Measurements from ENCODE around the gene DNAH9. TPM values are rescaled to one million over a fixed set of nuclear protein-coding genes. Genes with fewer than 3 reads are reported as not detected.

DNAH9 gene
- total RNA-seq, 1 donor from 2014 or later = 0.96 TPM

GRCh38 chr17:11825572-11826209 is 227.4 kb downstream of the DNAH9 start:
- no peak for DNase-seq (ENCODE audit: low spot score in 2 of 2, unreplicated experiment in 2 of 2)
- Mint-ChIP-seq H3K4me1 (no peaks in the 10 kb centered on the region), H3K9me3 (peaks cover 8% of the 10 kb centered on the region)

GRCh38 chr17:11832401-11833137 is 234.3 kb downstream of the DNAH9 start:
- Mint-ChIP-seq H3K4me1 (no peaks in the 10 kb centered on the region), H3K36me3 (no peaks in the 10 kb centered on the region), H3K27me3 (ENCODE audit: low read depth) (peaks cover 2% of the 10 kb centered on the region), H3K9me3 (peaks cover 11% of the 10 kb centered on the region), H3K4me3 (no peak overlapping the region), H3K27ac (no peak overlapping the region)
- TF ChIP-seq CTCF (IDR thresholded peaks at IDR 0.05; ENCODE audit: unreplicated experiment) = no peak
- DNase-seq (ENCODE audit: low spot score in 2 of 2, unreplicated experiment in 2 of 2) = no peak

More at GRCh38 chr17:11825572-11826209, 227.4 kb downstream of the DNAH9 start:
- Mint-ChIP-seq H3K27me3 (ENCODE audit: low read depth) (peaks cover 3% of the 10 kb centered on the region), H3K4me3 (no peak overlapping the region), H3K36me3 (no peaks in the 10 kb centered on the region), H3K27ac (no peak overlapping the region)
- no peak for TF ChIP-seq CTCF (IDR thresholded peaks at IDR 0.05; ENCODE audit: unreplicated experiment)

- no peaks in the 10 kb centered on the region for H3K36me3 Mint-ChIP-seq
- H3K4me3 Mint-ChIP-seq = no peak overlapping the region
- no peak for DNase-seq (ENCODE audit: low spot score in 2 of 2, unreplicated experiment in 2 of 2)
- no peaks in the 10 kb centered on the region for H3K4me1 Mint-ChIP-seq
- no peak overlapping the region for H3K27ac Mint-ChIP-seq
- H3K9me3 Mint-ChIP-seq = no peaks in the 10 kb centered on the region
- TF ChIP-seq CTCF (IDR thresholded peaks at IDR 0.05; ENCODE audit: unreplicated experiment) = no peak
- peaks cover 2% of the 10 kb centered on the region for H3K27me3 Mint-ChIP-seq (ENCODE audit: low read depth)
These were observed 238.2 kb downstream of the DNAH9 start for GRCh38 chr17:11836508-11836907.

GRCh38 chr17:11840052-11840451 is 241.8 kb downstream of the DNAH9 start:
- peaks cover 2% of the 10 kb centered on the region for H3K27me3 Mint-ChIP-seq (ENCODE audit: low read depth)
- H3K4me3 Mint-ChIP-seq = no peak overlapping the region
- no peaks in the 10 kb centered on the region for H3K4me1 Mint-ChIP-seq
- TF ChIP-seq CTCF (IDR thresholded peaks at IDR 0.05; ENCODE audit: unreplicated experiment) = no peak
- no peaks in the 10 kb centered on the region for H3K9me3 Mint-ChIP-seq
- no peak for DNase-seq (ENCODE audit: low spot score in 2 of 2, unreplicated experiment in 2 of 2)
- no peak overlapping the region for H3K27ac Mint-ChIP-seq
- no peaks in the 10 kb centered on the region for H3K36me3 Mint-ChIP-seq

GRCh38 chr17:11840831-11841230 is 242.6 kb downstream of the DNAH9 start:
- Mint-ChIP-seq H3K4me3 (no peak overlapping the region), H3K4me1 (no peaks in the 10 kb centered on the region), H3K36me3 (no peaks in the 10 kb centered on the region), H3K27me3 (ENCODE audit: low read depth) (peaks cover 2% of the 10 kb centered on the region), H3K9me3 (no peaks in the 10 kb centered on the region), H3K27ac (no peak overlapping the region)
- no peak for TF ChIP-seq CTCF (IDR thresholded peaks at IDR 0.05; ENCODE audit: unreplicated experiment)
- DNase-seq (ENCODE audit: low spot score in 2 of 2, unreplicated experiment in 2 of 2) = no peak
